Muscle of arm (tissue), 12 donors: ENCODE measurements around the gene NOCT. TPM values are rescaled to one million over a fixed set of nuclear protein-coding genes. Genes with fewer than 3 reads are reported as not detected.

Source experiments
- polyA plus RNA-seq, 12 donors: library from polyadenylated mRNA; unstranded; fragments of 120-200 nt; gene quantifications; one replicate each; pipeline ENCODE4 v1.2.1, GENCODE V29; 2013; ENCODE audit not compliant: insufficient read length in 12 of 12

NOCT gene
- polyA plus RNA-seq, 12 donors, result 2.5 to 5.6 (median 3.7) TPM; not detected in 2

Other genes with a start within 250 kb of the NOCT start
- gene ELF2, start 161.4 kb downstream of the NOCT start, polyA plus RNA-seq, result 10 to 100 TPM in 11 of 12 donors, not detected in 1; 41.1 to 66.7 (median 52.9) TPM